K562 (cell line): ENCODE measurements around the gene TESK1. TPM values are rescaled to one million over a fixed set of nuclear protein-coding genes. Genes with fewer than 3 reads are reported as not detected.

Experiments used
- ATAC-seq: fragments of 200-7000 bp; cut with Tn5 transposase; 3 replicates; pipeline ENCODE4 v1.9.1; 2020; ENCODE audit warnings: moderate library complexity
- BruUV-seq: library from RNA; stranded (reverse); fragments of 400-500 nt; replicated peaks from 2 replicates; lab custom pipeline; 2021; lab: Mats Ljungman, UMichigan
- CTCF ChIA-PET: fragments of 300-600 bp; formaldehyde crosslinking; extraction: SDS; loops from one replicate; lab custom pipeline; 2021; ENCODE audit warnings: low intra/inter-chr PET ratio; lab: Yijun Ruan, JAX
- POLR2A ChIA-PET: fragments of 300-600, 350-650 bp; sonication (Branson Sonifier 250); formaldehyde crosslinking; extraction: SDS; loops from one replicate; lab custom pipeline; 2021; ENCODE audit warnings: antibody characterized with exemption, inconsistent platforms; lab: Yijun Ruan, JAX
- DNase-seq, 4 experiments: peaks; one replicate each; pipeline versions ENCODE4 v3.0.0 to v3.0.0-alpha.2; 2011 to 2018; ENCODE audit warnings: low spot score in 3 of 4, mixed read lengths in 3 of 4; ENCODE audit errors: extremely low read depth in 1 of 4
- FAIRE-seq: peaks from 2 replicates; lab custom pipeline; 2011; peaks lifted over from hg19 to GRCh38; lab: Jason Lieb, UNC
- H2AFZ ChIP-seq: 2 replicates; pipeline ENCODE4 v1.6.0; 2011; ENCODE audit warnings: low read depth, low read length, control low read depth, inconsistent platforms
- H3K27ac ChIP-seq: fragments of 200-600 bp; 3 replicates; pipeline ENCODE4 v1.8.0; 2011; ENCODE audit warnings: low read depth, mild to moderate bottlenecking, control low read depth, inconsistent platforms, low read length, moderate library complexity, mixed read lengths; ENCODE audit errors: extremely low read depth
- H3K27me3 ChIP-seq, 2 experiments: fragments of 300-600 bp in 1 of 2; 2 replicates in 1 of 2; 3 replicates in 1 of 2; pipeline versions ENCODE4 v1.6.0 to v1.8.0; 2011; ENCODE audit warnings: inconsistent platforms in 2 of 2, low read length in 2 of 2, mild to moderate bottlenecking in 1 of 2, mixed read lengths in 1 of 2, moderate library complexity in 1 of 2; ENCODE audit not compliant: control insufficient read depth in 2 of 2, insufficient read depth in 2 of 2
- H3K36me3 ChIP-seq: fragments of 300-600 bp; 3 replicates; pipeline ENCODE4 v1.8.0; 2011; ENCODE audit warnings: mild to moderate bottlenecking, low read length, inconsistent platforms; ENCODE audit not compliant: control insufficient read depth, insufficient read depth
- H3K4me1 ChIP-seq, 2 experiments: fragments of 200-600 bp in 1 of 2; replicated peaks in 1 of 2; 2 replicates in 1 of 2; 3 replicates in 1 of 2; pipeline versions ENCODE4 v1.5.1 to v1.8.0; 2011; ENCODE audit warnings: inconsistent platforms in 2 of 2, low read length in 2 of 2, mild to moderate bottlenecking in 1 of 2, mixed read lengths in 1 of 2, moderate library complexity in 1 of 2; ENCODE audit not compliant: control insufficient read depth in 2 of 2, insufficient read depth in 2 of 2
- H3K4me2 ChIP-seq: 2 replicates; pipeline ENCODE4 v1.6.1; 2011; ENCODE audit warnings: low read length, control low read depth, inconsistent platforms, mixed read lengths; ENCODE audit not compliant: insufficient read depth
- H3K4me3 ChIP-seq: fragments of 200-600 bp; sonication (generic), shearing (Covaris generic); 2 replicates; pipeline ENCODE4 v1.5.1; 2016; ENCODE audit warnings: control low read depth, inconsistent platforms
- H3K79me2 ChIP-seq: fragments of 200-600 bp; 3 replicates; pipeline ENCODE4 v1.8.0; 2011; ENCODE audit warnings: low read length, inconsistent platforms; ENCODE audit not compliant: control insufficient read depth, insufficient read depth
- H3K9ac ChIP-seq, 2 experiments: 2 replicates each; pipeline versions ENCODE4 v1.6.0 to v1.6.1; 2011; ENCODE audit warnings: low read depth in 2 of 2, low read length in 2 of 2, control low read depth in 1 of 2, inconsistent platforms in 1 of 2, mild to moderate bottlenecking in 1 of 2, mixed read lengths in 1 of 2; ENCODE audit not compliant: insufficient read depth in 1 of 2
- H3K9me1 ChIP-seq: one replicate; pipeline ENCODE4 v1.6.0; 2011; ENCODE audit warnings: inconsistent platforms, mild to moderate bottlenecking, low read length, moderate library complexity; ENCODE audit not compliant: control insufficient read depth, insufficient read depth
- H3K9me3 ChIP-seq: replicated peaks from 2 replicates; pipeline ENCODE4 v1.5.1; 2011; ENCODE audit warnings: low read depth, low read length, inconsistent platforms; ENCODE audit not compliant: control insufficient read depth, insufficient read depth
- H4K20me1 ChIP-seq: replicated peaks from 2 replicates; pipeline ENCODE4 v1.6.1; 2011; ENCODE audit warnings: low read length, inconsistent platforms, mixed read lengths; ENCODE audit not compliant: control insufficient read depth, insufficient read depth
- CXXC5 ChIP-seq: fragments of 250-450 bp; sonication (Bioruptor Pico); IDR thresholded peaks from 2 replicates; pipeline ENCODE4 v1.8.0; 2022; ENCODE audit warnings: inconsistent platforms, mild to moderate bottlenecking, moderate library complexity
- ERF ChIP-seq: fragments of 450-650 bp; formaldehyde crosslinking; IDR thresholded peaks from 2 replicates; pipeline ENCODE4 v1.4.0; 2020; ENCODE audit warnings: mild to moderate bottlenecking, mixed read lengths
- LEF1 ChIP-seq: fragments of 450-650 bp; IDR thresholded peaks from 2 replicates; pipeline ENCODE4 v1.6.1; 2016; ENCODE audit warnings: mild to moderate bottlenecking
- POLR2G ChIP-seq: fragments of 200-400 bp; formaldehyde crosslinking; IDR thresholded peaks from 2 replicates; pipeline ENCODE4 v1.6.1; 2017; ENCODE audit warnings: low read depth, mild to moderate bottlenecking, antibody characterized with exemption, low read length, moderate library complexity
- RBBP5 ChIP-seq: fragments of 200-600 bp; sonication (generic); IDR thresholded peaks from 2 replicates; pipeline ENCODE4 v1.6.1; 2012; ENCODE audit warnings: borderline replicate concordance, mild to moderate bottlenecking, low read length, control low read depth, inconsistent platforms; ENCODE audit not compliant: insufficient read depth, poor library complexity, severe bottlenecking
- RFX1 ChIP-seq: fragments of 450-650 bp; IDR thresholded peaks from 2 replicates; pipeline ENCODE4 v1.6.1; 2016; ENCODE audit warnings: mild to moderate bottlenecking, moderate library complexity
- SAP30 ChIP-seq: fragments of 200-600 bp; sonication (generic); IDR thresholded peaks from 2 replicates; pipeline ENCODE4 v1.6.1; 2012; ENCODE audit warnings: borderline replicate concordance, low read depth, mild to moderate bottlenecking, moderate library complexity, low read length, control low read depth, inconsistent platforms; ENCODE audit not compliant: insufficient read depth, poor library complexity, severe bottlenecking
- SIN3A ChIP-seq, 2 experiments: fragments of 150-350 bp in 1 of 2; IDR thresholded peaks; 2 replicates each; pipeline ENCODE4 v1.6.1; 2011 to 2016; ENCODE audit warnings: borderline replicate concordance in 2 of 2, low read depth in 2 of 2, low read length in 2 of 2, mild to moderate bottlenecking in 2 of 2, moderate library complexity in 2 of 2; ENCODE audit not compliant: control insufficient read depth in 1 of 2
- ZBTB7A ChIP-seq: IDR thresholded peaks from 2 replicates; pipeline ENCODE4 v1.6.1; 2011; ENCODE audit warnings: low read depth, mild to moderate bottlenecking, low read length, moderate library complexity, borderline replicate concordance; ENCODE audit not compliant: control insufficient read depth
- ZKSCAN3 ChIP-seq: fragments of 250-450 bp; sonication (Bioruptor Pico); IDR thresholded peaks from 2 replicates; pipeline ENCODE4 v1.4.0; 2020
- ZNF584 ChIP-seq: fragments of 200-800 bp; sonication (Bioruptor generic); IDR thresholded peaks from 2 replicates; pipeline ENCODE4 v1.6.1; 2016; ENCODE audit warnings: low read depth, mild to moderate bottlenecking, missing genetic modification characterization, missing compliant biosample characterization
- WGBS: fragments of 100-300 bp; shearing (Covaris generic); methylation state at CpG from one replicate; pipeline ENCODE4 v1.1.6; 2016; ENCODE audit warnings: low coverage, mixed read lengths; ENCODE audit not compliant: insufficient coverage; ENCODE audit errors: missing lambda C conversion rate; 5-methylcytosine and 5-hydroxymethylcytosine counted together
- in situ Hi-C: fragments of 300-500 bp; cut with MboI; formaldehyde crosslinking; loops from 4 replicates; pipeline ENCODE4 v1.15.0; 2018; ENCODE audit warnings: inconsistent platforms, mixed read lengths
- intact Hi-C: fragments of 100-400 bp; cut with micrococcal nuclease; formaldehyde crosslinking; loops from 2 replicates; pipeline ENCODE4 v1.14.2; 2022
- polyA plus RNA-seq, 8 experiments: library from polyadenylated mRNA; depleted of rRNA in 4 of 8; stranded (reverse) in 5 of 8; unstranded in 3 of 8; fragments of >200 nt; fragmentation: Nextera tagmentation in 2 of 8; fragmentation: Illumina TruSeq in 1 of 8; extraction: Ambion mirVana in 2 of 8; extraction: Trizol in 1 of 8; gene quantifications; 2 replicates each; pipeline versions ENCODE4 v1.2.1 to v1.2.3, GENCODE V29; 2011 to 2014; ENCODE audit warnings: inconsistent platforms in 1 of 8, missing spikeins in 1 of 8
- total RNA-seq, 7 experiments: library from RNA; depleted of rRNA in 6 of 7; stranded (reverse); fragments of >200 nt in 6 of 7; fragmentation: Illumina TruSeq in 2 of 7; extraction: Trizol in 2 of 7; gene quantifications; 2 replicates each; pipeline versions ENCODE4 v1.2.1 to v1.2.3, GENCODE V29; 2011 to 2021; ENCODE audit warnings: low replicate concordance in 1 of 7
- TF ChIP-seq, protein P1 (sequence below), 2 experiments: fragments of 200-800 bp in 1 of 2; sonication (Bioruptor generic) in 1 of 2; sonication (generic) in 1 of 2; formaldehyde crosslinking in 1 of 2; IDR thresholded peaks in 1 of 2; conservative IDR thresholded peaks in 1 of 2; 2 replicates each; pipeline versions ENCODE4 v1.5.0 to v1.6.1; 2016 to 2020; ENCODE audit warnings: missing compliant biosample characterization in 1 of 2, missing genetic modification characterization in 1 of 2, missing genetic modification reagents in 1 of 2
- TF ChIP-seq, protein P2 (sequence below): fragments of 200-800 bp; sonication (Bioruptor generic); IDR thresholded peaks from 2 replicates; pipeline ENCODE4 v1.6.1; 2017; ENCODE audit warnings: missing genetic modification characterization, missing compliant biosample characterization

Gene TESK1
- total and polyA plus RNA-seq, 9 of the 15 experiments (the other 6 are each of a cell fraction or from before 2014, with no cell fraction given), result 0.07 to 10.4 (median 4.1) TPM

DNA sequence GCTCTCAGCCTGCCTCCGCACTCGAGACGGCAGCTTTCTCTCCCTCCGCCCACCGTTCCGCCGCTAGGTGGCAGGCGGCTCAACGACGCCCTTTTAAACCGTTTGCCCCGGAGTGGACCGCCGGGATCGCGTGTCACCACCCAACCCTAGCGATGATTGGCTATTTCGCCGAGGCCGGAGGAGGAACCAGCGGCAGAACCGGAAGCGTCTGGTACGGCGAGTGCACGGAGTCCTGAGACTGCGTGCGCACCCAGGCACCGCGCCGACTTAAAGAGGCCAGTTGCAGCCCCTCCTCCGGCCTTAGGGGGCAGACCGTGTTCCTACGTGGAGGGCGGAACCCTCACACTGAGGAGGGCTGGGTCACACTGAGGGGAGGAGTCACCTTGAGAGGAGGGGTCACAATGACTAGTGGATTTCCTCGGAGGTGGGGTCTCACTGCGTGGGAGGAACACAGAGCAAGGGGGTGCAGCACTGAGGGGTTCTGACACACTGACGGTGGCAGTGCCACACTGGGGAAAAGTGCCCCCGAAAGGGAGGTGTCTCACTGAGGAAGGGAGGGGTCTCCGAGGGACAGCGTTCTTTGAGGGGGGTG, 980 bp upstream of the TESK1 start (continued):
- TF ChIP-seq ERF (CRISPR knock-in tag), result no peak

DNA sequence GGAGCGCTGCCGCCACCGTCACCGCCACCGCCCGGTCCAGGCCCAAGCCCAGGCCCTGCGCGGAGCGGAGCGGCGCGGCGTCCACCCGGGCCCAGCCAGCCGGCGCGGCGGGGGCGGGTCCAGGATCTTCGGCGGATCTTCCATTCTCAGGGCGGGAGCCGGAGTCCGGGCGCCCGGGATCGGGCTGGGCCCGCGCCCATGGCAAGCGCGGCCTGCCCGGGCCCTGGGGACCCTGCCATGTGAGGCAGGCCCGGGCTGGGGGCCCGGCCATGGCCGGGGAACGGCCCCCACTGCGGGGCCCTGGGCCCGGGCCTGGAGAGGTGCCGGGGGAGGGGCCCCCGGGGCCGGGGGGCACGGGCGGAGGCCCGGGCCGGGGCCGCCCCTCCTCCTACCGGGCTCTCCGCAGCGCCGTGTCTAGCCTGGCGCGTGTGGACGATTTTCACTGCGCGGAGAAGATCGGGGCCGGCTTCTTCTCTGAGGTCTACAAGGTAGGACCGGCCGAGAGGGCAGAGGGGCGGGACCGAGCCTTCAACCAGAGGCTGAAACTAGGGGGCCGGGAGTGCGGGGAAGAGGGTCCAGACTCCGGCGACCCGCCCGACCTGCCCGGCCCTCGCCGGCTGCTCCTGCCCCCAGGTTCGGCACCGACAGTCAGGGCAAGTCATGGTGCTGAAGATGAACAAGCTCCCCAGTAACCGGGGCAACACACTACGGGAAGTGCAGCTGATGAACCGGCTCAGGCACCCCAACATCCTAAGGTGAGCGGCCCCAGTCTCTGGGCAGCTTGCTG, 482 bp downstream of the TESK1 start:
- intact Hi-C loops (loop anchor here (2.0 kb wide), 1 partner anchor 51 kb away; no protein-coding TSS in a partner anchor), in situ Hi-C loops (loop anchor here (5.0 kb wide), 1 partner anchor 42 kb away; no protein-coding TSS in a partner anchor)
- POLR2A ChIA-PET, result interaction anchor here (0.7 kb wide), 2 partner anchors 10 to 609 kb away, joined by 3 read pairs; no protein-coding TSS in a partner anchor
- H3K27ac ChIP-seq, result peak overlapping the region; percentile 55; the same call in 2 of the 3 replicates
- peak overlapping the region; percentile 40; the same call in 1 of the 2 replicates for H2AFZ ChIP-seq
- H3K9me1 ChIP-seq, result no peaks in the 10 kb centered on the region
- 0 out of 3 replicates have a peak, but pooled peaks cover 4% of the 10 kb centered on the region for H3K79me2 ChIP-seq
- DNase-seq, result peak in 3 of 4 experiments; percentile 16 to 61 (median 60)
- BruUV-seq, result no TSS peak
- no peak for FAIRE-seq
- peak overlapping the region; percentile 66 for H3K4me2 ChIP-seq
- H3K4me1 ChIP-seq, result peaks cover 2 to 21% of the 10 kb centered on the region in 2 experiments; a peak in 3 of 5 replicates
- peak overlapping the region; percentile 58 for H3K4me3 ChIP-seq
- H4K20me1 ChIP-seq, result no peaks in the 10 kb centered on the region
- no peaks in the 10 kb centered on the region for H3K9me3 ChIP-seq
- ATAC-seq, result peak; percentile 1; the same call in 1 of the 3 replicates
- H3K36me3 ChIP-seq, result peaks cover 11% of the 10 kb centered on the region; the same call in 1 of the 3 replicates
- WGBS, result 3% methylated on average over 23 of the region's 76 CpGs
- H3K9ac ChIP-seq, result peak overlapping the region; percentile 51 to 88; a peak in 3 of 4 replicates
- H3K27me3 ChIP-seq, result no peaks in the 10 kb centered on the region
- CTCF ChIA-PET, result no interaction called here
- TF ChIP-seq CXXC5 (CRISPR knock-in tag) (peak; percentile 38; the same call in 1 of the 2 replicates), RFX1 (peak; percentile 63), ZKSCAN3 (no peak), ZNF584 (CRISPR knock-in tag) (no peak), SAP30 (peak; percentile 43), SIN3A (IDR thresholded peaks at IDR 0.05; ENCODE audit: borderline replicate concordance in 2 of 2, control insufficient read depth in 1 of 2, low read depth in 2 of 2, low read length in 2 of 2) (peak in 1 of 2 experiments; percentile 17; a peak in 1 of 4 replicates), POLR2G (peak; percentile 37; the same call in 1 of the 2 replicates), LEF1 (no peak), RBBP5 (peak; percentile 49), ZBTB7A (0 out of 2 replicates have a peak, but pooled peaks have one; percentile 17)
- TF ChIP-seq, protein P1, sequence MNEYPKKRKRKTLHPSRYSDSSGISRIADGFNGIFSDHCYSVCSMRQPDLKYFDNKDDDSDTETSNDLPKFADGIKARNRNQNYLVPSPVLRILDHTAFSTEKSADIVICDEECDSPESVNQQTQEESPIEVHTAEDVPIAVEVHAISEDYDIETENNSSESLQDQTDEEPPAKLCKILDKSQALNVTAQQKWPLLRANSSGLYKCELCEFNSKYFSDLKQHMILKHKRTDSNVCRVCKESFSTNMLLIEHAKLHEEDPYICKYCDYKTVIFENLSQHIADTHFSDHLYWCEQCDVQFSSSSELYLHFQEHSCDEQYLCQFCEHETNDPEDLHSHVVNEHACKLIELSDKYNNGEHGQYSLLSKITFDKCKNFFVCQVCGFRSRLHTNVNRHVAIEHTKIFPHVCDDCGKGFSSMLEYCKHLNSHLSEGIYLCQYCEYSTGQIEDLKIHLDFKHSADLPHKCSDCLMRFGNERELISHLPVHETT (CRISPR knock-in tag; conservative IDR thresholded peaks at IDR 0.05 in 1 of 2, IDR thresholded peaks at IDR 0.05 in 1 of 2), result peak in 1 of 2 experiments; percentile 70; a peak in 2 of 4 replicates
- TF ChIP-seq, protein P2, sequence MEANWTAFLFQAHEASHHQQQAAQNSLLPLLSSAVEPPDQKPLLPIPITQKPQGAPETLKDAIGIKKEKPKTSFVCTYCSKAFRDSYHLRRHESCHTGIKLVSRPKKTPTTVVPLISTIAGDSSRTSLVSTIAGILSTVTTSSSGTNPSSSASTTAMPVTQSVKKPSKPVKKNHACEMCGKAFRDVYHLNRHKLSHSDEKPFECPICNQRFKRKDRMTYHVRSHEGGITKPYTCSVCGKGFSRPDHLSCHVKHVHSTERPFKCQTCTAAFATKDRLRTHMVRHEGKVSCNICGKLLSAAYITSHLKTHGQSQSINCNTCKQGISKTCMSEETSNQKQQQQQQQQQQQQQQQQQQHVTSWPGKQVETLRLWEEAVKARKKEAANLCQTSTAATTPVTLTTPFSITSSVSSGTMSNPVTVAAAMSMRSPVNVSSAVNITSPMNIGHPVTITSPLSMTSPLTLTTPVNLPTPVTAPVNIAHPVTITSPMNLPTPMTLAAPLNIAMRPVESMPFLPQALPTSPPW (CRISPR knock-in tag), result peak; percentile 64
